ENCODE data around the gene OSBPL9. TPM values are rescaled to one million over a fixed set of nuclear protein-coding genes. Genes with fewer than 3 reads are reported as not detected.

Gene OSBPL9
- total and polyA plus RNA-seq, 9 of the 15 experiments (the other 6 are each of a cell fraction or from before 2014, with no cell fraction given), result 43.9 to 217 (median 170) TPM

DNA sequence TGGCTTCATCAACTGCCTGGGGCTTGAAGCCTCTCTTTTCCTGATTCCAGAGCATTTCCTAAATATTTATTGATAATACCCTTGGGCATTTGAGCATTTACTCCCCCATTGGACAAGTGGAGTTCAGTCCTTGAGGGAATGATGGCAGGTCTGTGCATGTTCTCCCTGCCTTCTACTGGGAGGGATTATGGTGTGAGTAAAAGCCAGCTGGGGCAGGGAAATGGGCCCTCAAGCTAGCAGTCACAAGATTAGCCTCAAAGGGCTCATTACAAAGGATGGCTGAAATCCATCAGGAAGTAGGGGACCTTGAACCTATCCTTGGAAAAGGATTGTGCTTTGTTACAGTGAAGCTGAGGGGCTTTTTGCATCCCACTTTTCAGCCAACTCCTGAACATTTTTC, 24.2 kb upstream of the OSBPL9 start:
- in situ Hi-C loops (cut with MboI), result no loop called here
- Histone ChIP-seq H3K4me3 (no peak overlapping the region), H3K9me1 (ENCODE audit: control insufficient read depth, insufficient read depth, low read length) (no peaks in the 10 kb centered on the region), H3K9ac (ENCODE audit: insufficient read depth in 1 of 2, low read depth in 2 of 2, low read length in 2 of 2) (no peak overlapping the region), H3K4me1 (replicated peaks in 1 of 2; ENCODE audit: control insufficient read depth in 2 of 2, insufficient read depth in 2 of 2, low read length in 2 of 2) (peaks cover 0 to 5% of the 10 kb centered on the region in 2 experiments; a peak in 2 of 5 replicates), H4K20me1 (replicated peaks; ENCODE audit: control insufficient read depth, insufficient read depth, low read length) (no peaks in the 10 kb centered on the region), H3K27me3 (ENCODE audit: control insufficient read depth in 2 of 2, insufficient read depth in 2 of 2, low read length in 2 of 2) (peaks cover 0 to 6% of the 10 kb centered on the region in 2 experiments; a peak in 3 of 5 replicates), H3K9me3 (replicated peaks; ENCODE audit: control insufficient read depth, insufficient read depth, low read depth, low read length) (no peaks in the 10 kb centered on the region), H2AFZ (ENCODE audit: low read depth, low read length) (no peak overlapping the region), H3K4me2 (ENCODE audit: insufficient read depth, low read length) (no peak overlapping the region), H3K79me2 (ENCODE audit: control insufficient read depth, insufficient read depth, low read length) (no peaks in the 10 kb centered on the region), H3K36me3 (ENCODE audit: control insufficient read depth, insufficient read depth, low read length) (no peaks in the 10 kb centered on the region), H3K27ac (ENCODE audit: extremely low read depth, low read depth, low read length) (no peak overlapping the region)
- DNase-seq (ENCODE audit: extremely low read depth in 1 of 4, low spot score in 3 of 4) (no peak), FAIRE-seq (no peak), ATAC-seq (no peak)
- BruUV-seq (replicated peaks), result no TSS peak
- ChIA-PET CTCF (ENCODE audit: low intra/inter-chr PET ratio) (no interaction called here), POLR2A (interaction anchor here (0.6 kb wide), 1 partner anchor 623 kb away, joined by 3 read pairs; the partner anchor contains the start of gene CDKN2C)
- intact Hi-C loops (cut with micrococcal nuclease), result no loop called here
- TF ChIP-seq, protein P1, sequence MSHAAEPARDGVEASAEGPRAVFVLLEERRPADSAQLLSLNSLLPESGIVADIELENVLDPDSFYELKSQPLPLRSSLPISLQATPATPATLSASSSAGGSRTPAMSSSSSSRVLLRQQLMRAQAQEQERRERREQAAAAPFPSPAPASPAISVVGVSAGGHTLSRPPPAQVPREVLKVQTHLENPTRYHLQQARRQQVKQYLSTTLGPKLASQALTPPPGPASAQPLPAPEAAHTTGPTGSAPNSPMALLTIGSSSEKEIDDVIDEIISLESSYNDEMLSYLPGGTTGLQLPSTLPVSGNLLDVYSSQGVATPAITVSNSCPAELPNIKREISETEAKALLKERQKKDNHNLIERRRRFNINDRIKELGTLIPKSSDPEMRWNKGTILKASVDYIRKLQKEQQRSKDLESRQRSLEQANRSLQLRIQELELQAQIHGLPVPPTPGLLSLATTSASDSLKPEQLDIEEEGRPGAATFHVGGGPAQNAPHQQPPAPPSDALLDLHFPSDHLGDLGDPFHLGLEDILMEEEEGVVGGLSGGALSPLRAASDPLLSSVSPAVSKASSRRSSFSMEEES (CRISPR knock-in tag; IDR thresholded peaks at IDR 0.05), result no peak
- TF ChIP-seq KAT8 (IDR thresholded peaks at IDR 0.05; ENCODE audit: low read depth) (no peak), FOXK1 (CRISPR knock-in tag; IDR thresholded peaks at IDR 0.05; ENCODE audit: borderline replicate concordance) (no peak), CBX8 (IDR thresholded peaks at IDR 0.05; ENCODE audit: borderline replicate concordance, extremely low read depth, low read depth, low read length, poor library complexity, severe bottlenecking) (no peak), CHCHD3 (CRISPR knock-in tag; IDR thresholded peaks at IDR 0.05) (no peak), SMARCE1 (IDR thresholded peaks at IDR 0.05) (no peak), MIER1 (IDR thresholded peaks at IDR 0.05; ENCODE audit: low read depth) (no peak)
- TF ChIP-seq, protein P2, sequence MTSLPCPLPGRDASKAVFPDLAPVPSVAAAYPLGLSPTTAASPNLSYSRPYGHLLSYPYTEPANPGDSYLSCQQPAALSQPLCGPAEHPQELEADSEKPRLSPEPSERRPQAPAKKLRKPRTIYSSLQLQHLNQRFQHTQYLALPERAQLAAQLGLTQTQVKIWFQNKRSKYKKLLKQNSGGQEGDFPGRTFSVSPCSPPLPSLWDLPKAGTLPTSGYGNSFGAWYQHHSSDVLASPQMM (CRISPR knock-in tag; IDR thresholded peaks at IDR 0.05), result no peak
